Trophoblast cell (in vitro differentiated cells and primary cell): ENCODE results near the gene MRPL34.

ENCODE experiments used
- DNase-seq, 2 donors: peaks; one replicate each; pipeline ENCODE4 v3.0.0-alpha.2; 2016
- H2AFZ ChIP-seq: 2 replicates; pipeline ENCODE4 v1.6.1; 2013; ENCODE audit warnings: low read length, moderate library complexity, mild to moderate bottlenecking; ENCODE audit not compliant: insufficient read depth, poor library complexity
- H2AK5ac ChIP-seq: 2 replicates; pipeline ENCODE4 v1.6.1; 2013; ENCODE audit warnings: mild to moderate bottlenecking, low read length
- H2BK120ac ChIP-seq: 2 replicates; pipeline ENCODE4 v1.6.1; 2013; ENCODE audit warnings: low read length, mild to moderate bottlenecking, moderate library complexity; ENCODE audit not compliant: insufficient read depth, poor library complexity
- H2BK12ac ChIP-seq: 2 replicates; pipeline ENCODE4 v1.6.1; 2013; ENCODE audit warnings: mild to moderate bottlenecking, low read length, moderate library complexity
- H2BK5ac ChIP-seq: 2 replicates; pipeline ENCODE4 v1.6.1; 2013; ENCODE audit warnings: low read length, low read depth, moderate library complexity, mild to moderate bottlenecking; ENCODE audit not compliant: poor library complexity
- H3K14ac ChIP-seq: 2 replicates; pipeline ENCODE4 v1.6.1; 2013; ENCODE audit warnings: mild to moderate bottlenecking, low read length
- H3K18ac ChIP-seq: 2 replicates; pipeline ENCODE4 v1.6.1; 2013; ENCODE audit warnings: mild to moderate bottlenecking, low read length
- H3K23ac ChIP-seq: 2 replicates; pipeline ENCODE4 v1.6.1; 2013; ENCODE audit warnings: low read length
- H3K27ac ChIP-seq: 2 replicates; pipeline ENCODE4 v1.5.1; 2013; ENCODE audit warnings: low read depth, mild to moderate bottlenecking, inconsistent platforms, low read length, moderate library complexity
- H3K27me3 ChIP-seq: 2 replicates; pipeline ENCODE4 v1.6.1; 2013; ENCODE audit warnings: inconsistent platforms, mild to moderate bottlenecking, low read length, moderate library complexity; ENCODE audit not compliant: insufficient read depth
- H3K36me3 ChIP-seq, 2 experiments: 1 replicate in 1 of 2; 2 replicates in 1 of 2; pipeline ENCODE4 v1.6.1; 2013; ENCODE audit warnings: low read length in 2 of 2, mild to moderate bottlenecking in 2 of 2, moderate library complexity in 1 of 2; ENCODE audit not compliant: insufficient read depth in 2 of 2, control insufficient read depth in 1 of 2
- H3K4ac ChIP-seq: 2 replicates; pipeline ENCODE4 v1.6.1; 2013; ENCODE audit warnings: low read depth, mild to moderate bottlenecking, low read length, moderate library complexity
- H3K4me1 ChIP-seq, 2 experiments: 1 replicate in 1 of 2; 2 replicates in 1 of 2; pipeline ENCODE4 v1.6.1; 2013; ENCODE audit warnings: low read length in 2 of 2, mild to moderate bottlenecking in 2 of 2, moderate library complexity in 1 of 2; ENCODE audit not compliant: insufficient read depth in 2 of 2, control insufficient read depth in 1 of 2
- H3K4me2 ChIP-seq: 2 replicates; pipeline ENCODE4 v1.6.1; 2013; ENCODE audit warnings: inconsistent platforms, mild to moderate bottlenecking, low read length, moderate library complexity
- H3K4me3 ChIP-seq: 2 replicates; pipeline ENCODE4 v1.5.1; 2013; ENCODE audit warnings: mild to moderate bottlenecking, low read depth, low read length, inconsistent platforms
- H3K79me1 ChIP-seq: one replicate; pipeline ENCODE4 v1.6.1; 2013; ENCODE audit warnings: low read length
- H3K79me2 ChIP-seq: 2 replicates; pipeline ENCODE4 v1.6.1; 2013; ENCODE audit warnings: low read length, mild to moderate bottlenecking; ENCODE audit not compliant: control insufficient read depth, insufficient read depth, poor library complexity
- H3K9ac ChIP-seq: 2 replicates; pipeline ENCODE4 v1.6.1; 2013; ENCODE audit warnings: mild to moderate bottlenecking, low read length
- H3K9me3 ChIP-seq: 2 replicates; pipeline ENCODE4 v1.6.1; 2013; ENCODE audit warnings: low read depth, mild to moderate bottlenecking, control low read depth, inconsistent platforms, low read length; ENCODE audit not compliant: insufficient read depth
- H4K12ac ChIP-seq: 2 replicates; pipeline ENCODE4 v1.6.1; 2013; ENCODE audit warnings: low read depth, mild to moderate bottlenecking, low read length, moderate library complexity
- H4K8ac ChIP-seq: 2 replicates; pipeline ENCODE4 v1.6.1; 2013; ENCODE audit warnings: low read depth, mild to moderate bottlenecking, low read length, moderate library complexity
- H4K91ac ChIP-seq: one replicate; pipeline ENCODE4 v1.6.1; 2013; ENCODE audit warnings: low read depth, mild to moderate bottlenecking, low read length, moderate library complexity
- WGBS: extraction: QIAGEN DNeasy Blood & Tissue Kit; methylation state at CpG from one replicate; pipeline ENCODE4 v1.1.7; 2013; ENCODE audit warnings: missing lambda C conversion rate; ENCODE audit not compliant: insufficient read length, insufficient coverage; ENCODE audit errors: extremely low coverage; 5-methylcytosine and 5-hydroxymethylcytosine counted together

Gene MRPL34

GRCh38 chr19:17309198-17309964, 3.7 kb downstream of the MRPL34 start, which contains the start of gene DDA1:
Gene DDA1, plus strand, starts transcription at chr19:17309563. Its CDS starts 92 bp downstream, at chr19:17309655.
- peak within 1 kb of the TSS; percentile 83 for H2AFZ ChIP-seq
- peak within 1 kb of the TSS; percentile 96 for H3K4me3 ChIP-seq
- H3K79me2 ChIP-seq, result peaks cover 21% of the 10 kb centered on the region
- H2BK120ac ChIP-seq, result peak within 1 kb of the TSS; percentile 67
- H3K4ac ChIP-seq, result peak within 1 kb of the TSS; percentile 76
- peak within 1 kb of the TSS; percentile 91 for H3K18ac ChIP-seq
- peak within 1 kb of the TSS; percentile 85 for H3K14ac ChIP-seq
- peaks cover 33 to 45% of the 10 kb centered on the region in 2 experiments for H3K4me1 ChIP-seq
- peak within 1 kb of the TSS; percentile 72 for H4K12ac ChIP-seq
- H4K91ac ChIP-seq, result peak within 1 kb of the TSS; percentile 87
- peaks cover 24% of the 10 kb centered on the region for H3K79me1 ChIP-seq
- peak within 1 kb of the TSS; percentile 75 for H3K4me2 ChIP-seq
- H2BK5ac ChIP-seq, result peak within 1 kb of the TSS; percentile 65
- H3K23ac ChIP-seq, result no peak within 1 kb of the TSS
- H3K27me3 ChIP-seq, result no peaks in the 10 kb centered on the region
- DNase-seq, result peak; percentile 100
- H3K36me3 ChIP-seq, result peaks cover 13 to 20% of the 10 kb centered on the region in 2 experiments
- H3K9me3 ChIP-seq, result peaks cover 4% of the 10 kb centered on the region
- peak within 1 kb of the TSS; percentile 90 for H3K9ac ChIP-seq
- H3K27ac ChIP-seq, result peak within 1 kb of the TSS; percentile 86
- no CpG with 5 or more reads among the region's 46 CpGs for WGBS
- peak within 1 kb of the TSS; percentile 91 for H4K8ac ChIP-seq
- peak within 1 kb of the TSS; percentile 31 for H2AK5ac ChIP-seq
- H2BK12ac ChIP-seq, result peak within 1 kb of the TSS; percentile 27

- WGBS, result no CpG with 5 or more reads among the region's 23 CpGs
- DNase-seq, result peak; percentile 73 to 77
- Histone ChIP-seq H3K27ac (peak overlapping the region; percentile 86), H3K79me2 (peaks cover 21% of the 10 kb centered on the region), H2AK5ac (peak overlapping the region; percentile 31), H3K4me3 (peak overlapping the region; percentile 96), H3K23ac (no peak overlapping the region), H3K4ac (peak overlapping the region; percentile 76), H2BK120ac (peak overlapping the region; percentile 67), H3K4me1 (peaks cover 33 to 39% of the 10 kb centered on the region in 2 experiments), H3K9ac (peak overlapping the region; percentile 90), H3K9me3 (peaks cover 4% of the 10 kb centered on the region), H2BK12ac (peak overlapping the region; percentile 19), H3K36me3 (peaks cover 18 to 25% of the 10 kb centered on the region in 2 experiments), H2AFZ (peak overlapping the region; percentile 6), H3K18ac (peak overlapping the region; percentile 91), H4K8ac (peak overlapping the region; percentile 91), H3K4me2 (peak overlapping the region; percentile 75), H2BK5ac (peak overlapping the region; percentile 65), H4K12ac (peak overlapping the region; percentile 72), H3K27me3 (no peaks in the 10 kb centered on the region), H3K79me1 (peaks cover 24% of the 10 kb centered on the region), H3K14ac (peak overlapping the region; percentile 85), H4K91ac (peak overlapping the region; percentile 87)
Measured at GRCh38 chr19:17309965-17310461, 4.3 kb downstream of the MRPL34 start.

- H3K23ac ChIP-seq, result no peak overlapping the region
- H3K18ac ChIP-seq, result peak overlapping the region; percentile 2
- peak overlapping the region; percentile 6 for H3K4me3 ChIP-seq
- peaks cover 28 to 35% of the 10 kb centered on the region in 2 experiments for H3K36me3 ChIP-seq
- no peak overlapping the region for H4K12ac ChIP-seq
- H2AK5ac ChIP-seq, result no peak overlapping the region
- peak overlapping the region; percentile 10 for H2BK5ac ChIP-seq
- peak overlapping the region; percentile 83 for H3K27ac ChIP-seq
- peak overlapping the region; percentile 61 for H4K91ac ChIP-seq
- H2BK120ac ChIP-seq, result no peak overlapping the region
- peak; percentile 99 for DNase-seq
- peak overlapping the region; percentile 2 for H3K14ac ChIP-seq
- H3K9ac ChIP-seq, result no peak overlapping the region
- peaks cover 14% of the 10 kb centered on the region for H3K79me2 ChIP-seq
- H2BK12ac ChIP-seq, result peak overlapping the region; percentile 63
- H3K79me1 ChIP-seq, result peaks cover 14% of the 10 kb centered on the region
- H3K9me3 ChIP-seq, result peaks cover 4% of the 10 kb centered on the region
- H3K27me3 ChIP-seq, result no peaks in the 10 kb centered on the region
- no peak overlapping the region for H2AFZ ChIP-seq
- H4K8ac ChIP-seq, result no peak overlapping the region
- H3K4ac ChIP-seq, result no peak overlapping the region
- peak overlapping the region; percentile 46 for H3K4me2 ChIP-seq
- H3K4me1 ChIP-seq, result peaks cover 29 to 34% of the 10 kb centered on the region in 2 experiments
- no CpG with 5 or more reads among the region's 11 CpGs for WGBS
Measured at GRCh38 chr19:17311455-17312188, 6.0 kb downstream of the MRPL34 start.
